Hindlimb muscle (tissue), 1 donor: Measurements from ENCODE around the gene LSM5. TPM values are rescaled to one million over a fixed set of nuclear protein-coding genes. Genes with fewer than 3 reads are reported as not detected.
"Not testable (repeated sequence)": the region's sequence is repeated elsewhere in the genome, so short reads cannot be mapped to it uniquely, and the experiment has no call there.

ENCODE experiments used
- DNase-seq: peaks from one replicate; pipeline ENCODE4 v3.0.0-alpha.2; 2013
- polyA plus RNA-seq: library from polyadenylated mRNA; unstranded; fragments of 120-200 nt; gene quantifications from one replicate; pipeline ENCODE4 v1.2.1, GENCODE V29; 2013; ENCODE audit not compliant: insufficient read length

LSM5 gene
- polyA plus RNA-seq, 1 donor: 47.7 TPM

GRCh38 chr7:32502728-32503127 is 12.5 kb upstream of the LSM5 start:
- DNase-seq: no peak

- DNase-seq: no peak
Measured at GRCh38 chr7:32501522-32501921, 11.3 kb upstream of the LSM5 start.

GRCh38 chr7:32500922-32501341 is 10.8 kb upstream of the LSM5 start:
- DNase-seq: no peak

- not testable (repeated sequence) for DNase-seq
Measured at GRCh38 chr7:32500216-32500615, 10.0 kb upstream of the LSM5 start.

- not testable (repeated sequence) for DNase-seq
Measured at GRCh38 chr7:32499755-32500154, 9.6 kb upstream of the LSM5 start.

- no peak for DNase-seq
Measured at GRCh38 chr7:32496052-32496813, 6.1 kb upstream of the LSM5 start.

GRCh38 chr7:32495298-32496051 is 5.3 kb upstream of the LSM5 start, which contains the start of gene AVL9:
AVL9 (plus strand) TSS chr7:32495489; CDS start chr7:32495710, 221 bp downstream.
- DNase-seq: peak; percentile 96

- DNase-seq: no peak
Measured at GRCh38 chr7:32494946-32495297, 4.7 kb upstream of the LSM5 start.

GRCh38 chr7:32489788-32490126 is 423 bp downstream of the LSM5 start:
- no peak for DNase-seq

GRCh38 chr7:32481921-32482320 is 8.3 kb downstream of the LSM5 start:
- DNase-seq: no peak

GRCh38 chr7:32481176-32481575 is 9.0 kb downstream of the LSM5 start:
- no peak for DNase-seq

GRCh38 chr7:32479574-32480200 is 10.5 kb downstream of the LSM5 start:
- no peak for DNase-seq

- no peak for DNase-seq
Measured at GRCh38 chr7:32477649-32477980, 12.6 kb downstream of the LSM5 start.

GRCh38 chr7:32476816-32477648 is 13.1 kb downstream of the LSM5 start:
- no peak for DNase-seq

GRCh38 chr7:32474008-32474407 is 16.2 kb downstream of the LSM5 start:
- no peak for DNase-seq

GRCh38 chr7:32472015-32472414 is 18.2 kb downstream of the LSM5 start:
- DNase-seq: no peak

- no peak for DNase-seq
Measured at GRCh38 chr7:32470871-32471270, 19.3 kb downstream of the LSM5 start.

- DNase-seq: not testable (repeated sequence)
Measured at GRCh38 chr7:32470004-32470403, 20.2 kb downstream of the LSM5 start.

GRCh38 chr7:32464641-32465416 is 25.4 kb downstream of the LSM5 start:
- DNase-seq: not testable (repeated sequence)

- DNase-seq: no peak
Measured at GRCh38 chr7:32462977-32463376, 27.2 kb downstream of the LSM5 start.

- DNase-seq: no peak
Measured at GRCh38 chr7:32462451-32462850, 27.7 kb downstream of the LSM5 start.

GRCh38 chr7:32461484-32461883 is 28.7 kb downstream of the LSM5 start:
- DNase-seq: no peak
